Ammon's horn (tissue), 1 donor: ENCODE measurements around the gene PICK1.

ENCODE experiments used
- DNase-seq: peaks from one replicate; pipeline ENCODE4 v3.0.0-alpha.2; 2016; ENCODE audit warnings: low spot score

Gene PICK1

GRCh38 chr22:38056969-38057891, at the start of gene PICK1:
PICK1 (plus strand) TSS chr22:38057404; CDS start chr22:38057810, 406 bp downstream.
- DNase-seq, result peak; percentile 97

GRCh38 chr22:38009000-38009806, 48.0 kb upstream of the PICK1 start:
- DNase-seq, result no peak

- DNase-seq, result no peak
These were observed 44.6 kb upstream of the PICK1 start for GRCh38 chr22:38012604-38013072.

- no peak for DNase-seq
These were observed 43.1 kb upstream of the PICK1 start for GRCh38 chr22:38014083-38014482.

GRCh38 chr22:38016182-38017151, 40.7 kb upstream of the PICK1 start:
- peak; percentile 94 for DNase-seq

GRCh38 chr22:38017272-38017920, 39.8 kb upstream of the PICK1 start:
- DNase-seq, result peak; percentile 90

- no peak for DNase-seq
These were observed 39.0 kb upstream of the PICK1 start for GRCh38 chr22:38017939-38018885.

GRCh38 chr22:38018938-38019827, 38.0 kb upstream of the PICK1 start:
- peak; percentile 50 for DNase-seq

GRCh38 chr22:38021206-38021605, 36.0 kb upstream of the PICK1 start:
- no peak for DNase-seq

GRCh38 chr22:38023045-38023444, 34.2 kb upstream of the PICK1 start:
- DNase-seq, result no peak

- DNase-seq, result no peak
These were observed 31.7 kb upstream of the PICK1 start for GRCh38 chr22:38025514-38025913.

- DNase-seq, result peak; percentile 84
These were observed 30.8 kb upstream of the PICK1 start for GRCh38 chr22:38026130-38027111.

GRCh38 chr22:38027487-38027886, 29.7 kb upstream of the PICK1 start:
- DNase-seq, result peak; percentile 78

- peak; percentile 37 for DNase-seq
These were observed 28.7 kb upstream of the PICK1 start for GRCh38 chr22:38028344-38029130.

GRCh38 chr22:38029370-38029769, 27.8 kb upstream of the PICK1 start:
- no peak for DNase-seq

- DNase-seq, result peak; percentile 51
These were observed 27.3 kb upstream of the PICK1 start for GRCh38 chr22:38029901-38030300.
